PC-3 (cell line): Measurements from ENCODE around the gene CD1B. TPM values are rescaled to one million over a fixed set of nuclear protein-coding genes. Genes with fewer than 3 reads are reported as not detected.

Experiments
- ATAC-seq: fragments of 200-7000 bp; cut with Tn5 transposase; 2 replicates; pipeline ENCODE4 v1.9.1; 2020; ENCODE audit warnings: mild to moderate bottlenecking, moderate library complexity
- BruUV-seq: library from RNA; stranded (reverse); fragments of 400-500 nt; replicated peaks from 2 replicates; lab custom pipeline; 2021; lab: Mats Ljungman, UMichigan
- CTCF ChIA-PET: fragments of 300-600 bp; sonication (Branson Sonifier 250); formaldehyde crosslinking; loops from one replicate; lab custom pipeline; 2022; ENCODE audit warnings: antibody characterized with exemption; lab: Charles Lee
- POLR2A ChIA-PET: fragments of 300-600 bp; sonication (Branson Sonifier 250); formaldehyde crosslinking; loops from one replicate; lab custom pipeline; 2022; ENCODE audit warnings: antibody characterized with exemption; ENCODE audit not compliant: unreplicated experiment; lab: Charles Lee
- DNase-seq: peaks from one replicate; pipeline ENCODE4 v3.0.0-alpha.2; 2015
- H2AFZ ChIP-seq: fragments of 300-600 bp; sonication (generic); 2 replicates; pipeline ENCODE4 v1.6.0; 2016; ENCODE audit warnings: antibody characterized with exemption, low read length
- H3F3A ChIP-seq: fragments of 300-600 bp; sonication (generic); one replicate; pipeline ENCODE4 v1.6.0; 2017; ENCODE audit warnings: antibody characterized with exemption, low read length, control low read depth, mild to moderate bottlenecking; ENCODE audit not compliant: unreplicated experiment
- H3K27ac ChIP-seq: fragments of 300-600 bp; sonication (generic); 2 replicates; pipeline ENCODE4 v1.5.1; 2016; ENCODE audit warnings: mild to moderate bottlenecking, low read length
- H3K27me3 ChIP-seq: fragments of 300-600 bp; sonication (generic); 2 replicates; pipeline ENCODE4 v1.6.1; 2016; ENCODE audit warnings: low read length, mixed read lengths
- H3K36me3 ChIP-seq: fragments of 300-600 bp; sonication (generic); 2 replicates; pipeline ENCODE4 v1.6.1; 2016; ENCODE audit warnings: low read depth, mixed run types, low read length, mixed read lengths
- H3K4me1 ChIP-seq: fragments of 300-600 bp; sonication (generic); 2 replicates; pipeline ENCODE4 v1.5.1; 2016; ENCODE audit warnings: low read length; ENCODE audit not compliant: insufficient read depth
- H3K4me2 ChIP-seq: fragments of 300-600 bp; sonication (generic); 2 replicates; pipeline ENCODE4 v1.6.0; 2016; ENCODE audit warnings: low read length
- H3K4me3 ChIP-seq: fragments of 300-600 bp; sonication (generic); 2 replicates; pipeline ENCODE4 v1.5.1; 2016; ENCODE audit warnings: mild to moderate bottlenecking, low read length, mixed read lengths
- H3K79me2 ChIP-seq: fragments of 300-600 bp; sonication (generic); 2 replicates; pipeline ENCODE4 v1.6.1; 2017; ENCODE audit warnings: low read length, mixed read lengths
- H3K9ac ChIP-seq: fragments of 300-600 bp; sonication (generic); 2 replicates; pipeline ENCODE4 v1.6.0; 2016; ENCODE audit warnings: mild to moderate bottlenecking, low read length
- H3K9me2 ChIP-seq: fragments of 300-600 bp; sonication (generic); replicated peaks from 2 replicates; pipeline ENCODE4 v1.6.1; 2016; ENCODE audit warnings: mixed run types, low read length, mixed read lengths
- H3K9me3 ChIP-seq: fragments of 300-600 bp; sonication (generic); 2 replicates; pipeline ENCODE4 v1.6.1; 2016; ENCODE audit warnings: low read length, mixed read lengths
- H4K20me1 ChIP-seq: fragments of 300-600 bp; sonication (generic); 2 replicates; pipeline ENCODE4 v1.6.1; 2016; ENCODE audit warnings: low read length, mixed read lengths
- EZH2 ChIP-seq: fragments of 300-600 bp; sonication (generic); IDR thresholded peaks from one replicate; pipeline ENCODE4 v1.6.1; 2017; ENCODE audit warnings: antibody characterized with exemption, mild to moderate bottlenecking, low read length; ENCODE audit not compliant: unreplicated experiment
- EZH2phosphoT487 ChIP-seq: fragments of 300-600 bp; sonication (generic); IDR thresholded peaks from 2 replicates; pipeline ENCODE4 v1.6.1; 2018; ENCODE audit warnings: mild to moderate bottlenecking, antibody characterized with exemption, low read length, borderline replicate concordance
- intact Hi-C: fragments of 100-400 bp; cut with micrococcal nuclease; formaldehyde crosslinking; loops from 2 replicates; pipeline ENCODE4 v1.9.0; 2023
- total RNA-seq: library from RNA; depleted of rRNA; stranded (reverse); fragments of >200 nt; gene quantifications from 2 replicates; pipeline ENCODE4 v1.2.3, GENCODE V29; 2014
- TF ChIP-seq, protein P1 (sequence below): fragments of 300-600 bp; sonication (generic); conservative IDR thresholded peaks from 2 replicates; pipeline ENCODE4 v1.5.1; 2017; ENCODE audit warnings: antibody characterized with exemption, low read depth, mild to moderate bottlenecking, low read length

Gene CD1B
- total RNA-seq, 1 experiment from 2014 or later, result not detected

DNA sequence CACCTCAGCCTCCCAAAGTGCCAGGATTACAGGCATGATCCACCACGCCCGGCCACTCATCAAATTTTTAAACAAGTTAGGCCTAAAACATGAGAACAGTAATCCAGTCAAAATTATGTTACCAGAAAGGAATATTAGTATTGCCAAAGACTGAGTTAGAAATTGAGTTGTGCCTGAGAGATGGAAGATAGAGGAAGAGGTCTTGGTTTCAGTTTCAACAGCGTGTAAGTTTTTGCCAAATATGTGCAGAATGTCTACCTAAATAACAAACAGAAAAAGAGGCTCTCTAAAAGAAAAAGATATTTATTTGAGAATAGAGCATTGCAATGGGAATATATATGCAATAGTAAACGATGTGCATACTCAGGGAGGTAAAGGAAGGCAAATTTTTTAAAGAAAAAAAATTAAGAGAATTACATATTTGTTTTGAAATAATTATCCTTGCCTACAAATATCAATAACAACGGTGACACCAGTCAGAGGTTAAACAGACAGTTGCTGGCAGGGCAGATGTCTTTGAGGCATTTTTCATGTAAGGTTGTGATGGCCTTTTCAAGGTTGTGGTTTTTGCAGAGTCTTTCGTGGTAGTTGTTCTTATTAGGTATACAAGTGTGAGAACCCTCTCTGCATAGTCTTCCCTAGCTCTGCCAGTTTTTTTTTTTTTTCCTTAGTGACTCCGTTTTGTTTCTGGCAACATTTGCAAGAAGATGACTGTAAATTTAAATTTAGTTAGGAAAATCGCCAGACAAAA lies 2.2 kb upstream of the CD1B start:
- POLR2A ChIA-PET, result no interaction called here
- Histone ChIP-seq H4K20me1 (no peaks in the 10 kb centered on the region), H3K27me3 (peaks cover 20% of the 10 kb centered on the region), H3K9me2 (no peaks in the 10 kb centered on the region), H3K9me3 (0 out of 2 replicates have a peak, but pooled peaks cover 4% of the 10 kb centered on the region), H3K9ac (no peak overlapping the region), H3K79me2 (no peaks in the 10 kb centered on the region), H3F3A (no peaks in the 10 kb centered on the region), H3K4me1 (no peaks in the 10 kb centered on the region), H3K4me2 (no peak overlapping the region), H3K36me3 (no peaks in the 10 kb centered on the region), H2AFZ (no peak overlapping the region), H3K4me3 (no peak overlapping the region), H3K27ac (no peak overlapping the region)
- CTCF ChIA-PET, result no interaction called here
- no TSS peak for BruUV-seq
- ATAC-seq, result no peak
- no peak for DNase-seq
- intact Hi-C loops, result no loop called here
- TF ChIP-seq, protein P1, sequence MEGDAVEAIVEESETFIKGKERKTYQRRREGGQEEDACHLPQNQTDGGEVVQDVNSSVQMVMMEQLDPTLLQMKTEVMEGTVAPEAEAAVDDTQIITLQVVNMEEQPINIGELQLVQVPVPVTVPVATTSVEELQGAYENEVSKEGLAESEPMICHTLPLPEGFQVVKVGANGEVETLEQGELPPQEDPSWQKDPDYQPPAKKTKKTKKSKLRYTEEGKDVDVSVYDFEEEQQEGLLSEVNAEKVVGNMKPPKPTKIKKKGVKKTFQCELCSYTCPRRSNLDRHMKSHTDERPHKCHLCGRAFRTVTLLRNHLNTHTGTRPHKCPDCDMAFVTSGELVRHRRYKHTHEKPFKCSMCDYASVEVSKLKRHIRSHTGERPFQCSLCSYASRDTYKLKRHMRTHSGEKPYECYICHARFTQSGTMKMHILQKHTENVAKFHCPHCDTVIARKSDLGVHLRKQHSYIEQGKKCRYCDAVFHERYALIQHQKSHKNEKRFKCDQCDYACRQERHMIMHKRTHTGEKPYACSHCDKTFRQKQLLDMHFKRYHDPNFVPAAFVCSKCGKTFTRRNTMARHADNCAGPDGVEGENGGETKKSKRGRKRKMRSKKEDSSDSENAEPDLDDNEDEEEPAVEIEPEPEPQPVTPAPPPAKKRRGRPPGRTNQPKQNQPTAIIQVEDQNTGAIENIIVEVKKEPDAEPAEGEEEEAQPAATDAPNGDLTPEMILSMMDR, result no peak
- TF ChIP-seq EZH2 (no peak), EZH2phosphoT487 (no peak)

DNA sequence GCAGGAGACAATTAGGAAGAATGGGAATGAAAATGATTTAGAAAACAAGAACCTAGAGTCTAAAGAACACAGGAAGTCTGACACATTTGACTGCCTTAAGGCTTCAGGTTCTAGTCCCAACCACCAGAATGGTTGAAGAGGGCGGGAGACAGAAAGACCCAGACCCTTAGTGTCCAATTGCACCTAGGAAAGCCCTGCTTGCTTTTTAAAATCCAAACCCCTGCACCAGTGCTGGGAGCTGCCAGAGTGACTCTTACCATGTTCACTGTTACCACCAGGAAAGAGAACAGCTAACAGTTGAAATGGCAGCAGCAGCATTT lies 265 bp downstream of the CD1B start:
- Histone ChIP-seq H2AFZ (no peak overlapping the region), H4K20me1 (no peaks in the 10 kb centered on the region), H3K4me2 (no peak overlapping the region), H3K79me2 (no peaks in the 10 kb centered on the region), H3K9me3 (0 out of 2 replicates have a peak, but pooled peaks cover 4% of the 10 kb centered on the region), H3K4me3 (no peak overlapping the region), H3K4me1 (no peaks in the 10 kb centered on the region), H3K27ac (no peak overlapping the region), H3K9me2 (no peaks in the 10 kb centered on the region), H3K27me3 (peaks cover 20% of the 10 kb centered on the region), H3F3A (no peaks in the 10 kb centered on the region), H3K9ac (no peak overlapping the region), H3K36me3 (no peaks in the 10 kb centered on the region)
- CTCF ChIA-PET, result no interaction called here
- ATAC-seq (no peak), DNase-seq (no peak)
- POLR2A ChIA-PET, result no interaction called here
- no TSS peak for BruUV-seq
- TF ChIP-seq, protein P1, result no peak
- intact Hi-C loops, result no loop called here

DNA sequence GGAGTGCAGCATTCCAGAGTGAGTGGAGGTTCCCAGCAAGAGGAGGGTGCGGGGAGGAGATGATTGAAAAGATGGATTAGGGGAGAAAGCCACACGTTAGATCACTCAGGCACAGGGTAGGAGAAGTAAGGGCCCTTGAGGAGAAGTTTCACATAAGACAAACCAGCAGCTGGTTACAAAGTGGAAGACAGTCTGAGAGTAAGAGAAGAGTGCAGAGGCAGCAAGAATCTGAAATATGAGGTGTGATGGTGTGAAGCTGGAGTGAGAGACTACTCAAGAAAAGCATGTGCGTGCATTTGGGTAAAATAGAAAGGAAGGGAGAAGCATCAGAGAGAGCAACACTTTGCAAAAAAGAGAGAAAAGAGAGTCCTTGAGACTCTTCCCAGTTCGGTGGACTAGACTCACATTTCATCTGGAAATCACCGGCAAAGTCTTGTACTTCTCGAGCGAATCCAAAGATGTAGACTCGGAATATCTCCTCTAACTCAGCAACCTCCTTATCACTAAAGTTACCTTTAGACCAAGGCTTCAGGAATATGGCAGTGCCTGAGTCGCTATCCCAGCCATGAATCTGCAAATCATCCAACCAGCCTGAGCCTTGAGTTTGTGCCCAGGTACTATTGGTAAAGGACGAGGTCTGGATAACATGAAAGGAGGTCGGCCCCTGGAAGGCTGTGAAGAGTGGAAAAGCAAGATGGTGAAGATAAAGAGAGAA lies 783 bp downstream of the CD1B start:
- Histone ChIP-seq H3F3A (no peaks in the 10 kb centered on the region), H3K9ac (no peak overlapping the region), H3K36me3 (no peaks in the 10 kb centered on the region), H3K4me3 (no peak overlapping the region), H3K4me2 (no peak overlapping the region), H3K27me3 (peaks cover 20% of the 10 kb centered on the region), H4K20me1 (no peaks in the 10 kb centered on the region), H2AFZ (no peak overlapping the region), H3K4me1 (no peaks in the 10 kb centered on the region), H3K79me2 (no peaks in the 10 kb centered on the region), H3K27ac (no peak overlapping the region), H3K9me2 (no peaks in the 10 kb centered on the region), H3K9me3 (0 out of 2 replicates have a peak, but pooled peaks cover 4% of the 10 kb centered on the region)
- ChIA-PET CTCF (interaction anchor here (1.2 kb wide), 1 partner anchor 126 kb away, joined by 5 read pairs; no protein-coding TSS in a partner anchor), POLR2A (no interaction called here)
- no peak for DNase-seq
- intact Hi-C loops, result no loop called here
- TF ChIP-seq EZH2, result no peak
- TF ChIP-seq, protein P1, result no peak
- TF ChIP-seq EZH2phosphoT487, result no peak
- ATAC-seq, result no peak
- no TSS peak for BruUV-seq
